Karpas-422 (cell line): ENCODE measurements around the gene RBM20. TPM values are rescaled to one million over a fixed set of nuclear protein-coding genes. Genes with fewer than 3 reads are reported as not detected.

Experiments used
- DNase-seq: peaks from one replicate; pipeline ENCODE4 v3.0.0-alpha.2; 2015
- H2AFZ ChIP-seq: fragments of 200-600 bp; sonication (generic); 2 replicates; pipeline ENCODE4 v1.6.1; 2014; ENCODE audit warnings: antibody characterized with exemption, low read length, mixed read lengths
- H3K27ac ChIP-seq: fragments of 200-600 bp; sonication (generic); 2 replicates; pipeline ENCODE4 v1.5.1; 2014; ENCODE audit warnings: mild to moderate bottlenecking, low read length, moderate library complexity
- H3K27me3 ChIP-seq: fragments of 200-600 bp; sonication (generic); 2 replicates; pipeline ENCODE4 v1.6.1; 2014; ENCODE audit warnings: low read length, mixed read lengths
- H3K36me3 ChIP-seq: fragments of 200-600 bp; sonication (generic); 2 replicates; pipeline ENCODE4 v1.6.1; 2014; ENCODE audit warnings: low read length, mixed read lengths; ENCODE audit not compliant: insufficient read depth
- H3K4me1 ChIP-seq: fragments of 200-600 bp; sonication (generic); 2 replicates; pipeline ENCODE4 v1.6.1; 2014; ENCODE audit warnings: mild to moderate bottlenecking, low read length, mixed read lengths
- H3K4me2 ChIP-seq: fragments of 200-600 bp; sonication (generic); 2 replicates; pipeline ENCODE4 v1.6.1; 2014; ENCODE audit warnings: low read length, low read depth, mild to moderate bottlenecking; ENCODE audit not compliant: poor library complexity, severe bottlenecking
- H3K4me3 ChIP-seq: fragments of 200-600 bp; sonication (generic); 2 replicates; pipeline ENCODE4 v1.5.1; 2014; ENCODE audit warnings: mild to moderate bottlenecking, antibody characterized with exemption, low read length, mixed read lengths
- H3K79me2 ChIP-seq: fragments of 200-600 bp; sonication (generic); 2 replicates; pipeline ENCODE4 v1.6.1; 2014; ENCODE audit warnings: mild to moderate bottlenecking, low read length, mixed read lengths
- H3K9ac ChIP-seq: fragments of 200-600 bp; sonication (generic); 2 replicates; pipeline ENCODE4 v1.6.0; 2014; ENCODE audit warnings: low read length
- H3K9me2 ChIP-seq: fragments of 200-600 bp; sonication (generic), shearing (Covaris generic); replicated peaks from 2 replicates; pipeline ENCODE4 v1.6.0; 2014; ENCODE audit warnings: mild to moderate bottlenecking, low read length, moderate library complexity; ENCODE audit not compliant: insufficient read depth
- H3K9me3 ChIP-seq: fragments of 300-700, 200-600 bp; sonication (generic); 2 replicates; pipeline ENCODE4 v1.6.1; 2014; ENCODE audit warnings: low read length, mixed read lengths
- H4K20me1 ChIP-seq: fragments of 200-600 bp; sonication (generic); 2 replicates; pipeline ENCODE4 v1.6.1; 2014; ENCODE audit warnings: mild to moderate bottlenecking, antibody characterized with exemption, low read length, low read depth; ENCODE audit not compliant: insufficient read depth
- total RNA-seq: library from RNA; depleted of rRNA; stranded (reverse); fragments of >200 nt; shearing (Covaris generic); gene quantifications from 2 replicates; pipeline ENCODE4 v1.2.3, GENCODE V29; 2014; ENCODE audit warnings: low replicate concordance

Gene RBM20
- total RNA-seq, 1 experiment from 2014 or later, result not detected

- no peak overlapping the region for H3K27ac ChIP-seq
- no peaks in the 10 kb centered on the region for H3K36me3 ChIP-seq
- H3K27me3 ChIP-seq, result no peaks in the 10 kb centered on the region
- no peaks in the 10 kb centered on the region for H3K9me2 ChIP-seq
- no peak for DNase-seq
- H3K79me2 ChIP-seq, result no peaks in the 10 kb centered on the region
- no peaks in the 10 kb centered on the region for H4K20me1 ChIP-seq
- no peak overlapping the region for H3K9ac ChIP-seq
- no peaks in the 10 kb centered on the region for H3K9me3 ChIP-seq
- H3K4me1 ChIP-seq, result peaks cover 4% of the 10 kb centered on the region; the same call in 1 of the 2 replicates
- H2AFZ ChIP-seq, result no peak overlapping the region
- H3K4me2 ChIP-seq, result no peak overlapping the region
- H3K4me3 ChIP-seq, result no peak overlapping the region
Observed at GRCh38 chr10:110612087-110612486, 32.0 kb upstream of the RBM20 start.

DNA sequence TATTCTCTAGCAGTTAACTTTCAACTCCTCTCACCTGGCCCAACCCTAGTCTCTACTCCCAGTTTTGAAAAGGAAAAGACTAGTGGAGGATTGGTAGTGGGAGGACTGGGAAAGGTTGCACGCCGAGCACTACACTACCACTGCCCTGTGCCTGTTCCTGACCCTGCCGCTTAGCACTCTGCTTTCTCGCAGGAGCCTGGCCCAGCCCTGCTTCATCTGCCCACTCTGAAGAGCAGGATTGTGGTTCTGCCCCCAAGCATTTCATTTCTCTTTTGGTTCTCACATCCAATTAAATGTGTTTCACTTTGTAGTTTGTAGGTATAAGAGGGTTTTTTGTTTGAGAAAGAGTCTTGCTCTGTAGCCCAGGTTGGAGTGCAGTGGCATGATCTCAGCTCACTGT lies 31.5 kb upstream of the RBM20 start:
- no peak overlapping the region for H2AFZ ChIP-seq
- no peak overlapping the region for H3K4me3 ChIP-seq
- no peaks in the 10 kb centered on the region for H3K36me3 ChIP-seq
- no peak for DNase-seq
- H4K20me1 ChIP-seq, result no peaks in the 10 kb centered on the region
- no peak overlapping the region for H3K4me2 ChIP-seq
- no peaks in the 10 kb centered on the region for H3K79me2 ChIP-seq
- H3K4me1 ChIP-seq, result peaks cover 4% of the 10 kb centered on the region; the same call in 1 of the 2 replicates
- H3K27ac ChIP-seq, result no peak overlapping the region
- H3K9me3 ChIP-seq, result no peaks in the 10 kb centered on the region
- H3K9ac ChIP-seq, result no peak overlapping the region
- H3K27me3 ChIP-seq, result no peaks in the 10 kb centered on the region
- H3K9me2 ChIP-seq, result no peaks in the 10 kb centered on the region

- H3K9me2 ChIP-seq, result no peaks in the 10 kb centered on the region
- H3K27me3 ChIP-seq, result no peaks in the 10 kb centered on the region
- H3K79me2 ChIP-seq, result no peaks in the 10 kb centered on the region
- H2AFZ ChIP-seq, result no peak overlapping the region
- H3K9ac ChIP-seq, result no peak overlapping the region
- no peaks in the 10 kb centered on the region for H4K20me1 ChIP-seq
- no peak overlapping the region for H3K27ac ChIP-seq
- H3K9me3 ChIP-seq, result no peaks in the 10 kb centered on the region
- no peak overlapping the region for H3K4me3 ChIP-seq
- DNase-seq, result no peak
- no peak overlapping the region for H3K4me2 ChIP-seq
- H3K36me3 ChIP-seq, result no peaks in the 10 kb centered on the region
- H3K4me1 ChIP-seq, result peaks cover 4% of the 10 kb centered on the region; the same call in 1 of the 2 replicates
Observed at GRCh38 chr10:110613341-110613995, 30.7 kb upstream of the RBM20 start.

DNA sequence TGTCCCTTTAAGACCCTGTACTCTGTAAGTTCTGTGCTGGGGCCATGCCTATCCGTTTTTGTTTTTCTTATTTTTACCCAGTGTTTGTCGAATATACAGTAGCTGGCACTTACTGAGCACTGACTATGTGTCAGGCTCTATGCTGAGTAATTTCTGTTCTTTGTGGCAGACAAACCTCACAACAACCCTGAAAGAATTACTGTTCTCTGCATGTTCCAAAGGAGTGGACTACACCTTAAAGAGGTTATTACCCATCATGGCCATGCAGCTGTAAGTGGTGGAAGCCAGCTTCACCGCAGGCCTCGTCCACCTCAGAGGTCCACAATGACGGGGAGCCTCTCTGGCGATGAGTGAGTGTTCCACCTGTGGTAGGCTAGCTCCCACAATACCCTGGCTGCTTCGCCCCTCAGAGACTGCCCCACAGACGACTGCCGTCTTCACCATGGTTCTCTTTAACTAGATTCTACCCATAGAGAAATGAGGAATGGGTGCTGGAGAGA lies 30.1 kb upstream of the RBM20 start:
- Histone ChIP-seq H3K9me3 (no peaks in the 10 kb centered on the region), H3K4me2 (no peak overlapping the region), H2AFZ (no peak overlapping the region), H3K9me2 (no peaks in the 10 kb centered on the region), H3K4me1 (peaks cover 4% of the 10 kb centered on the region; the same call in 1 of the 2 replicates), H3K79me2 (no peaks in the 10 kb centered on the region), H3K27ac (no peak overlapping the region), H3K36me3 (no peaks in the 10 kb centered on the region), H3K4me3 (no peak overlapping the region), H4K20me1 (no peaks in the 10 kb centered on the region), H3K9ac (no peak overlapping the region), H3K27me3 (no peaks in the 10 kb centered on the region)
- no peak for DNase-seq

DNA sequence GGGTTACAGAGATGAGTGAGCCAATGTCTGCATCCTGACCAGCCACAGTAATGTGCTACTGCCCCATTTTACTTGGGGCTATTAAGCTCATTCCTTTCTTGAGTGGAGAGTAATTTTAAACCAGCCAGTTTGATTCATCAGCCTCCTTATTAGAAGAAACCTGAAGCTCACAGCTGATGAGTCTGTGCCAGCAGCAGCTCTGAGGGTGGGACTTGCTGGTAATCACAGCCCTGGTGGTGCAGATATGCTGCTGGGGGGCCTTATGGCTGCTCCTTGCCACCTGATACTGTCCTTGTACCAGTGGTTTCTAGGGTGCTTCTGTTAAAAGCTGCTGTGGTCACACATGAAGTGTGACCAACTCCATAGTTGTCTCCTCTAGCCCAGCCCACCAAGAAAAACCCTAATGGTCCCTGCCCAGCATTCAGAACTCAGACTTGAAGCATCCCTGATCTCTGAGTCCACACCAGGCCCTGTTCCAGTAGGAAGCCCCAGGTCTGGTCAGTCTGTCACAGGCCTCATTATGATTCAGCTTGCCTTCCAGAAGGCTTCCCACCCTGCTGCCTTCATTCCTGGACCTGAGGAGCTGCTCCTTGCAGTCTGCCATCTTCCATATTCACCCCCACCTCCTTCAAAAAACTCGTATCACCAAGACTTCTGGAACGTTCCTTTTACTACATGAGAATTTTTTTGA lies 28.9 kb upstream of the RBM20 start:
- Histone ChIP-seq H3K4me3 (no peak overlapping the region), H3K27me3 (no peaks in the 10 kb centered on the region), H3K79me2 (no peaks in the 10 kb centered on the region), H2AFZ (no peak overlapping the region), H3K36me3 (no peaks in the 10 kb centered on the region), H3K4me2 (no peak overlapping the region), H3K4me1 (peaks cover 4% of the 10 kb centered on the region; the same call in 1 of the 2 replicates), H3K9me3 (no peaks in the 10 kb centered on the region), H4K20me1 (no peaks in the 10 kb centered on the region), H3K27ac (no peak overlapping the region), H3K9me2 (no peaks in the 10 kb centered on the region), H3K9ac (no peak overlapping the region)
- no peak for DNase-seq

DNA sequence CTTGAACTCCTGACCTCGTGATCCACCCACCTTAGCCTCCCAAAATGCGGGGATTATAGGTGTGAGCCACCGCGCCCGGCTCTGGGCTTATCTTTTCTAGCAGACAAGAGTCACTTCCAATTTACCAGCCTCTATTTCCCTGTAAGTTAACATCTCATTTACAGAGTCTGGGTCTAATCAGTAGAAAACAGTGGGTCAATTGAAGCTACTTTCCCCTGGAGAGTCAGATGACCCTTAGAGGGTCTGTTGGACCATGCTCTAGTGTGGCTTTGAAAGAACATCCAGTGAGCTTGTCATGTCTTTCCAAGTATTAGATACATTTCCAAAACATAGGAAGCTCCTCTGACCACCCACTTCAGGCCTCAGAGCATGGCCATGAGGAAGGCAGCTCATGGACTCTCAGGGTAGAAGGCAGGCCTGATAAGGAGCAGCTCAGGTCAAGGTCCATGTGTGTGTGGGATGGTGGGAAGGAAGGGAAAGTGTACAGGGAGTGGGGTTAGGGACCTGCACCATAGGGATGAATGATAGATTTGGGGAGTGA lies 27.6 kb upstream of the RBM20 start:
- Histone ChIP-seq H3K4me3 (no peak overlapping the region), H3K9ac (no peak overlapping the region), H3K4me2 (no peak overlapping the region), H4K20me1 (no peaks in the 10 kb centered on the region), H3K79me2 (no peaks in the 10 kb centered on the region), H3K27ac (no peak overlapping the region), H3K4me1 (peaks cover 4% of the 10 kb centered on the region; the same call in 1 of the 2 replicates), H2AFZ (no peak overlapping the region), H3K9me3 (no peaks in the 10 kb centered on the region), H3K9me2 (no peaks in the 10 kb centered on the region), H3K36me3 (no peaks in the 10 kb centered on the region), H3K27me3 (no peaks in the 10 kb centered on the region)
- DNase-seq, result no peak

- Histone ChIP-seq H3K27me3 (no peaks in the 10 kb centered on the region), H3K4me2 (no peak overlapping the region), H2AFZ (no peak overlapping the region), H3K9me3 (no peaks in the 10 kb centered on the region), H4K20me1 (no peaks in the 10 kb centered on the region), H3K4me3 (no peak overlapping the region), H3K79me2 (no peaks in the 10 kb centered on the region), H3K36me3 (no peaks in the 10 kb centered on the region), H3K27ac (no peak overlapping the region), H3K9me2 (no peaks in the 10 kb centered on the region), H3K9ac (no peak overlapping the region), H3K4me1 (peaks cover 4% of the 10 kb centered on the region; the same call in 1 of the 2 replicates)
- DNase-seq, result no peak
Observed at GRCh38 chr10:110617425-110618229, 26.5 kb upstream of the RBM20 start.

DNA sequence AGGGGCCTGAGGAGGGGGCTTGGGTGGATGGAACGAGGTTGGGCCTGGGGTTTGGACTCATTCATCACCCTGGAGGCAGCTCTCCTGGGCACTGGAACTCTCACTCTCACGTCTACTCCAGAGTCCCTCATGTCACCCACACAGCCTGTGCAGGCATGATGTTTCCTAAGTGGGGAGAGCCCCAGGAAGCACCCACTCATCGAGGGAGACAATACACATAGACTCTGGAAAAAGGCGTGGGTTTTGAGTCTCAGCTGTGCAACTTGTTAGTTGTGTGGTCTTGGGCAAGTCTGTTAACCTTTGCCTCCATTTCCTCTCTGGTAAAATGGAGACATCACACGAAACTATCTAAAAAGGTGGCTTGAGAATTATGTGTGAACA lies 25.9 kb upstream of the RBM20 start:
- no peaks in the 10 kb centered on the region for H4K20me1 ChIP-seq
- H2AFZ ChIP-seq, result no peak overlapping the region
- no peak overlapping the region for H3K4me3 ChIP-seq
- H3K27me3 ChIP-seq, result no peaks in the 10 kb centered on the region
- H3K27ac ChIP-seq, result no peak overlapping the region
- peaks cover 4% of the 10 kb centered on the region; the same call in 1 of the 2 replicates for H3K4me1 ChIP-seq
- no peaks in the 10 kb centered on the region for H3K36me3 ChIP-seq
- no peak overlapping the region for H3K9ac ChIP-seq
- H3K9me3 ChIP-seq, result no peaks in the 10 kb centered on the region
- no peaks in the 10 kb centered on the region for H3K79me2 ChIP-seq
- no peaks in the 10 kb centered on the region for H3K9me2 ChIP-seq
- DNase-seq, result no peak
- no peak overlapping the region for H3K4me2 ChIP-seq
